GM19324 (cell line): ENCODE results near the gene GID4.

ENCODE experiments used
- ATAC-seq: cut with Tn5 transposase; IDR thresholded peaks from one replicate; pipeline ENCODE4 v1.9.1; 2021; ENCODE audit warnings: mild to moderate bottlenecking, moderate library complexity; ENCODE audit not compliant: unreplicated experiment, low FRiP score

The GID4 gene

GRCh38 chr17:18093616-18094408 is 54.6 kb downstream of the GID4 start:
- no peak for ATAC-seq

- no peak for ATAC-seq
These were observed 55.2 kb downstream of the GID4 start for GRCh38 chr17:18094409-18094807.

GRCh38 chr17:18099516-18099915 is 60.3 kb downstream of the GID4 start:
- ATAC-seq: no peak

- ATAC-seq: no peak
These were observed 61.4 kb downstream of the GID4 start for GRCh38 chr17:18100616-18101015.

- no peak for ATAC-seq
These were observed 62.6 kb downstream of the GID4 start for GRCh38 chr17:18101828-18102227.

- no peak for ATAC-seq
These were observed 63.4 kb downstream of the GID4 start for GRCh38 chr17:18102640-18103039.

GRCh38 chr17:18105027-18105426 is 65.8 kb downstream of the GID4 start:
- ATAC-seq: no peak

GRCh38 chr17:18105595-18105994 is 66.4 kb downstream of the GID4 start:
- no peak for ATAC-seq

GRCh38 chr17:18106211-18106610 is 67.0 kb downstream of the GID4 start:
- ATAC-seq: no peak

- ATAC-seq: no peak
These were observed 68.0 kb downstream of the GID4 start for GRCh38 chr17:18107061-18107790.

GRCh38 chr17:18107971-18108370 is 68.8 kb downstream of the GID4 start:
- ATAC-seq: no peak

GRCh38 chr17:18108401-18109312 is 69.4 kb downstream of the GID4 start, which contains the start of gene MYO15A:
Gene MYO15A (plus strand): TSS chr17:18108756. CDS start chr17:18118801, 10,045 bp downstream.
- ATAC-seq: no peak

- ATAC-seq: no peak
These were observed 70.8 kb downstream of the GID4 start for GRCh38 chr17:18109935-18110485.

GRCh38 chr17:18110636-18111145 is 71.5 kb downstream of the GID4 start:
- no peak for ATAC-seq

GRCh38 chr17:18111330-18111971 is 72.2 kb downstream of the GID4 start:
- no peak for ATAC-seq

- no peak for ATAC-seq
These were observed 76.3 kb downstream of the GID4 start for GRCh38 chr17:18115517-18115916.

- ATAC-seq: no peak
These were observed 76.9 kb downstream of the GID4 start for GRCh38 chr17:18116078-18116477.

GRCh38 chr17:18117533-18117932 is 78.3 kb downstream of the GID4 start:
- ATAC-seq: no peak
